OCI-LY3 (cell line): Measurements from ENCODE around the gene NFIL3.

Experiments used
- H2AFZ ChIP-seq: fragments of 200-600, 300-600 bp; shearing (Covaris generic); 2 replicates; pipeline ENCODE4 v1.6.0; 2014; ENCODE audit warnings: antibody characterized with exemption, low read depth, low read length
- H3K27ac ChIP-seq: fragments of 200-600, 300-600 bp; sonication (generic); 2 replicates; pipeline ENCODE4 v1.5.1; 2014; ENCODE audit warnings: mild to moderate bottlenecking, low read length, moderate library complexity, mixed read lengths
- H3K27me3 ChIP-seq: fragments of 200-600, 300-600 bp; sonication (generic); 2 replicates; pipeline ENCODE4 v1.6.1; 2014; ENCODE audit warnings: low read depth, low read length, mixed read lengths
- H3K36me3 ChIP-seq: fragments of 200-600, 300-600 bp; sonication (generic); replicated peaks from 2 replicates; pipeline ENCODE3; 2014; ENCODE audit warnings: low read depth, low read length, mixed read lengths
- H3K4me1 ChIP-seq: fragments of 300-600, 200-600 bp; sonication (generic); 2 replicates; pipeline ENCODE4 v1.6.1; 2014; ENCODE audit warnings: low read length, mixed read lengths
- H3K4me2 ChIP-seq: fragments of 200-600, 300-600 bp; sonication (generic); 2 replicates; pipeline ENCODE4 v1.6.1; 2014; ENCODE audit warnings: low read length, mixed read lengths
- H3K4me3 ChIP-seq: fragments of 300-600, 200-600 bp; sonication (generic); 2 replicates; pipeline ENCODE4 v1.5.1; 2014; ENCODE audit warnings: antibody characterized with exemption, mild to moderate bottlenecking, low read length, moderate library complexity
- H3K79me2 ChIP-seq: fragments of 300-600, 200-600 bp; shearing (Covaris generic); 2 replicates; pipeline ENCODE4 v1.6.1; 2014; ENCODE audit warnings: mild to moderate bottlenecking, low read length, mixed read lengths
- H3K9ac ChIP-seq: fragments of 300-600, 200-600 bp; shearing (Covaris generic); 2 replicates; pipeline ENCODE4 v1.6.0; 2014; ENCODE audit warnings: mild to moderate bottlenecking, low read length, moderate library complexity
- H3K9me3 ChIP-seq: fragments of 200-600, 300-600 bp; shearing (Covaris generic); 2 replicates; pipeline ENCODE4 v1.6.1; 2014; ENCODE audit warnings: low read length, mixed read lengths; ENCODE audit not compliant: insufficient read depth
- H4K20me1 ChIP-seq: fragments of 200-600, 300-600 bp; sonication (generic); 2 replicates; pipeline ENCODE4 v1.6.1; 2016; ENCODE audit warnings: low read length, mixed read lengths; ENCODE audit not compliant: insufficient read depth
- EZH2phosphoT487 ChIP-seq: fragments of 200-600 bp; shearing (Covaris generic); IDR thresholded peaks from 2 replicates; pipeline ENCODE4 v1.6.1; 2018; ENCODE audit warnings: antibody characterized with exemption, mixed run types, low read depth
- TF ChIP-seq, protein P1 (sequence below): fragments of 200-600, 300-600 bp; sonication (generic); IDR thresholded peaks from 2 replicates; pipeline ENCODE4 v1.5.1; 2014; ENCODE audit warnings: antibody characterized with exemption, low read length, low read depth

NFIL3 gene

GRCh38 chr9:91362051-91362611 is 61.5 kb downstream of the NFIL3 start:
- H2AFZ ChIP-seq = peak overlapping the region; percentile 93
- H3K9ac ChIP-seq = peak overlapping the region; percentile 45; the same call in 1 of the 2 replicates
- H3K4me2 ChIP-seq = peak overlapping the region; percentile 90
- peaks cover 4% of the 10 kb centered on the region; the same call in 1 of the 2 replicates for H3K79me2 ChIP-seq
- TF ChIP-seq EZH2phosphoT487 = no peak
- TF ChIP-seq, protein P1, sequence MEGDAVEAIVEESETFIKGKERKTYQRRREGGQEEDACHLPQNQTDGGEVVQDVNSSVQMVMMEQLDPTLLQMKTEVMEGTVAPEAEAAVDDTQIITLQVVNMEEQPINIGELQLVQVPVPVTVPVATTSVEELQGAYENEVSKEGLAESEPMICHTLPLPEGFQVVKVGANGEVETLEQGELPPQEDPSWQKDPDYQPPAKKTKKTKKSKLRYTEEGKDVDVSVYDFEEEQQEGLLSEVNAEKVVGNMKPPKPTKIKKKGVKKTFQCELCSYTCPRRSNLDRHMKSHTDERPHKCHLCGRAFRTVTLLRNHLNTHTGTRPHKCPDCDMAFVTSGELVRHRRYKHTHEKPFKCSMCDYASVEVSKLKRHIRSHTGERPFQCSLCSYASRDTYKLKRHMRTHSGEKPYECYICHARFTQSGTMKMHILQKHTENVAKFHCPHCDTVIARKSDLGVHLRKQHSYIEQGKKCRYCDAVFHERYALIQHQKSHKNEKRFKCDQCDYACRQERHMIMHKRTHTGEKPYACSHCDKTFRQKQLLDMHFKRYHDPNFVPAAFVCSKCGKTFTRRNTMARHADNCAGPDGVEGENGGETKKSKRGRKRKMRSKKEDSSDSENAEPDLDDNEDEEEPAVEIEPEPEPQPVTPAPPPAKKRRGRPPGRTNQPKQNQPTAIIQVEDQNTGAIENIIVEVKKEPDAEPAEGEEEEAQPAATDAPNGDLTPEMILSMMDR = no peak
- peaks cover 31% of the 10 kb centered on the region for H3K4me1 ChIP-seq
- H3K27me3 ChIP-seq = peaks cover 10% of the 10 kb centered on the region; the same call in 1 of the 2 replicates
- peak overlapping the region; percentile 98 for H3K4me3 ChIP-seq
- no peak overlapping the region for H3K27ac ChIP-seq
- peaks cover 19% of the 10 kb centered on the region; the same call in 1 of the 2 replicates for H4K20me1 ChIP-seq
- no peaks in the 10 kb centered on the region for H3K36me3 ChIP-seq
- no peaks in the 10 kb centered on the region for H3K9me3 ChIP-seq

- H3K9ac ChIP-seq = peak within 1 kb of the TSS; percentile 82
- H3K9me3 ChIP-seq = no peaks in the 10 kb centered on the region
- H4K20me1 ChIP-seq = peaks cover 25% of the 10 kb centered on the region; the same call in 1 of the 2 replicates
- no peak within 1 kb of the TSS for H3K27ac ChIP-seq
- H3K4me2 ChIP-seq = peak within 1 kb of the TSS; percentile 96
- H3K4me1 ChIP-seq = peaks cover 31% of the 10 kb centered on the region
- TF ChIP-seq, protein P1 = no peak
- no peak for TF ChIP-seq EZH2phosphoT487
- peaks cover 15% of the 10 kb centered on the region for H3K27me3 ChIP-seq
- peaks cover 4% of the 10 kb centered on the region; the same call in 1 of the 2 replicates for H3K79me2 ChIP-seq
- peak within 1 kb of the TSS; percentile 98 for H3K4me3 ChIP-seq
- no peaks in the 10 kb centered on the region for H3K36me3 ChIP-seq
- H2AFZ ChIP-seq = peak within 1 kb of the TSS; percentile 98
Measured at GRCh38 chr9:91361291-91362050, 62.2 kb downstream of the NFIL3 start, which contains the start of gene AUH. AUH (minus strand) TSS chr9:91361918; CDS start chr9:91361889, 29 bp downstream.

DNA sequence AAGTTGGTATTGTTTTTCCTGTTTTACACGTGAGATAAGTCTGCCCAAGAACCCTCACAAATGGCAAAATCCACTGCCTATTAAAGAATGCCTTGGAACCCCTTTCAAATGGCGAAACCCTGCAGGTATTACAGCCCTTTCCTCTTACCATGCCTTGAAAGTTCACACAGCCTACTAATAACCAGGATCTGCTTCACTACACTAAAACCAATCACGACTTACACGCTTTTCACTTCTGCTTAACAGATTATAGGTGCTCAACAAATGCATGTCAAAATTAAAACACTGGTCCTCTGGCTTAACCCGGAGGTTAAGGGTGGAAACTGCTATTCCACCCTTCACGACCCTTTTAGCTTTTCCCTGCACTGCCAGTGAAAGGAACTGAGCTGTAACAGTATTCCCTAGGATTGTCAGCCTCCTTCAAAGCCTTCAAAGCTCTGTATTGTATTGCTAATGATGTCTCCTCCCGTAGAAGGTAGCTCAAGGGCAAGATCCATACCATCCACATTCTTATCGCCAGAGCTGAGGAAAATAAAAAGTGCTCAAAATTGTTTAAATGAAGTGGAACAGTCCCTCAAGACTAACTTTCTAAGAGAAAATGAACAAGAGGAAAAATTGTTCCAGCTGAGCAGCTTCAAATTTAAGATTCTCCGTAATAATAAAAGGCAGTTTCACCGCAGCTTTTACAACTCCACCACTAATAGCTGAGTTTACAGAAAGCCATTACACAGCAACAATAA is 62.9 kb downstream of the NFIL3 start:
- Histone ChIP-seq H3K27ac (no peak overlapping the region), H3K9me3 (no peaks in the 10 kb centered on the region), H3K4me3 (peak overlapping the region; percentile 98), H3K4me1 (peaks cover 31% of the 10 kb centered on the region), H2AFZ (peak overlapping the region; percentile 98), H3K27me3 (peaks cover 15% of the 10 kb centered on the region), H3K36me3 (no peaks in the 10 kb centered on the region), H3K9ac (peak overlapping the region; percentile 82), H3K79me2 (peaks cover 4% of the 10 kb centered on the region; the same call in 1 of the 2 replicates), H3K4me2 (peak overlapping the region; percentile 96), H4K20me1 (peaks cover 25% of the 10 kb centered on the region; the same call in 1 of the 2 replicates)
- no peak for TF ChIP-seq EZH2phosphoT487
- TF ChIP-seq, protein P1 = no peak
